Coronary artery (tissue), 2 donors: ENCODE results near the gene PRSS58.

Experiments used
- DNase-seq: peaks from one replicate; pipeline ENCODE4 v3.0.0-alpha.2; 2017; ENCODE audit warnings: low spot score
- H3K27ac ChIP-seq, 2 donors: fragments of 200-600 bp; sonication (generic); one replicate each; pipeline ENCODE4 v1.5.1; 2016 to 2019
- H3K4me3 ChIP-seq: fragments of 200-600 bp; sonication (generic); 2 replicates; pipeline ENCODE4 v1.5.1; 2016; ENCODE audit warnings: mild to moderate bottlenecking, moderate library complexity
- TF ChIP-seq, protein P1 (sequence below): fragments of 200-600 bp; sonication (generic); IDR thresholded peaks from one replicate; pipeline ENCODE4 v1.5.1; 2019; ENCODE audit warnings: antibody characterized with exemption

Gene PRSS58

DNA sequence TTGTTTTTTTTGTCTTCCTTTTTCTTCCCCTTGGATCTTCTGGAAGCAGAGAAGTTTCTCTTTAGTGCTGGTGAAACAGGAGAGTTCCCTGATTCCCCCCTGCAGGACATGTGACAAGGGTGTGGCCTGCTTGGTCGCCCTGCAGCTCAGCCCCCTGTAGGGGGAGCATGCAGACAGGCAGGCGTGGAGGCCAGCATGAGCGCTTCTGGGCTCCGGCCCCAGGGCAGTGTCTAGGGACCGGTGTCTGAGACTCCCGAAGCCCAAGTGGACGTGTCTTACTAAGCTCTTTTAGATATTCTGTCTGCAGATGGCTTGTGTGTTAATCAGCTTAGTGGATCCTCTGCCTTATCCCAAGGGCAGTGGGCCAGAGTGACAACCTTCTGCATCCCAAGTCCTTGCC is 26.1 kb downstream of the PRSS58 start:
- Histone ChIP-seq H3K27ac (no peak overlapping the region), H3K4me3 (no peak overlapping the region)
- no peak for DNase-seq
- TF ChIP-seq, protein P1, sequence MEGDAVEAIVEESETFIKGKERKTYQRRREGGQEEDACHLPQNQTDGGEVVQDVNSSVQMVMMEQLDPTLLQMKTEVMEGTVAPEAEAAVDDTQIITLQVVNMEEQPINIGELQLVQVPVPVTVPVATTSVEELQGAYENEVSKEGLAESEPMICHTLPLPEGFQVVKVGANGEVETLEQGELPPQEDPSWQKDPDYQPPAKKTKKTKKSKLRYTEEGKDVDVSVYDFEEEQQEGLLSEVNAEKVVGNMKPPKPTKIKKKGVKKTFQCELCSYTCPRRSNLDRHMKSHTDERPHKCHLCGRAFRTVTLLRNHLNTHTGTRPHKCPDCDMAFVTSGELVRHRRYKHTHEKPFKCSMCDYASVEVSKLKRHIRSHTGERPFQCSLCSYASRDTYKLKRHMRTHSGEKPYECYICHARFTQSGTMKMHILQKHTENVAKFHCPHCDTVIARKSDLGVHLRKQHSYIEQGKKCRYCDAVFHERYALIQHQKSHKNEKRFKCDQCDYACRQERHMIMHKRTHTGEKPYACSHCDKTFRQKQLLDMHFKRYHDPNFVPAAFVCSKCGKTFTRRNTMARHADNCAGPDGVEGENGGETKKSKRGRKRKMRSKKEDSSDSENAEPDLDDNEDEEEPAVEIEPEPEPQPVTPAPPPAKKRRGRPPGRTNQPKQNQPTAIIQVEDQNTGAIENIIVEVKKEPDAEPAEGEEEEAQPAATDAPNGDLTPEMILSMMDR: no peak

DNA sequence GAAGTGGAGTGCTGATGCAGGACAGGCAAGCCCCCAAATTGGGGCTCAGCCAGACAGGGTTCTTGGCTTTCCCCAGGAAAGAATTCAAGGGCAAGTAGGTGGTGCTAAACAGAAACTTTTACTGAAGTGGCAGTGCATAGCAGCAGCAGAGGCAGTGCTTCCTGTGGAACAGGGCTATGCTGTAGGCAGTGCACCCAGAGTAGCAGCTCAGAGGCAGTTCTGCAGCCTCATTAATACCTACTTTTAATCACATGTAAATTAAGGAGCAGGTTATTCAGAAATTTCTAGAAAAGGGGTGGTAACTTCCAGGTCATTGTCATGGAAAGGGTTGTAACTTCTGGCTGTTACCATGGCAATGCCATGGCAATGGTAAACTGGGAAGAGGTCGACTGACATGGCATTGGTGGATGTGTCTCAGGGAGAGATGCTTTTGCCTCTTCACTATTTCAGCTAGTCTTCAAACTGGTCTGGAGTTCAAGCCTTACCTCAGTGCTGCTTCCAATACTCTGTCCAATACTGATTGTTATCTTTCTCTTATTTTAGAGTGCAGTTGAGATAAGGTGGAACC is 29.2 kb downstream of the PRSS58 start:
- H3K4me3 ChIP-seq: no peak overlapping the region
- no peak overlapping the region for H3K27ac ChIP-seq
- TF ChIP-seq, protein P1: no peak
- DNase-seq: no peak
